Measurements from ENCODE around the gene MUC4.
"Not testable (repeated sequence)": the region's sequence is repeated elsewhere in the genome, so short reads cannot be mapped to it uniquely, and the experiment has no call there.

Gene MUC4

DNA sequence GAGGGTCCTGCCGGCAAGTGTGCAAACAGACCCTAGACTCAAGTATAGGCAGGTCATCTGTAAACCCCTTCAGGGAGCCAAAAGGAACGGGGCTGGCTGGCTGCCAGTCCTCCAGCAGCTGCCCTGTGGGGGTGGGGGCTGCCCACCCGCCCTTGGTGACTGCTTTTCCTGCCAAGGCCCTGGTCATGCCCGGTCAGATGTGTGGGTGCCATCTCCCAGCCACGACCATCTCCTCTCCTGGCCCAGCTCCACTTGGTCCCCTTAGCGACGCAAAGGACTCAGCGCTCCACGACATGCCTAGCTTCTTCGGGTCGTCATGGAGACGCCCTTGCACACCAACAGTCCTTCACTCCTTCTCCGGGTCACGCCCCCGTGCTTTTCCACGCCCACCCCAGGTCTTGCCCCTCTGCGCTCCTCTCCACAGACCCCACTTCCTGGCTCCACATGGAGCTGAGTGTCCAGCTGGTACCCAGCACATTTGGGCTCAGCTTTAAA lies 2.4 kb downstream of the MUC4 start:
- no peak for DNase-seq

DNA sequence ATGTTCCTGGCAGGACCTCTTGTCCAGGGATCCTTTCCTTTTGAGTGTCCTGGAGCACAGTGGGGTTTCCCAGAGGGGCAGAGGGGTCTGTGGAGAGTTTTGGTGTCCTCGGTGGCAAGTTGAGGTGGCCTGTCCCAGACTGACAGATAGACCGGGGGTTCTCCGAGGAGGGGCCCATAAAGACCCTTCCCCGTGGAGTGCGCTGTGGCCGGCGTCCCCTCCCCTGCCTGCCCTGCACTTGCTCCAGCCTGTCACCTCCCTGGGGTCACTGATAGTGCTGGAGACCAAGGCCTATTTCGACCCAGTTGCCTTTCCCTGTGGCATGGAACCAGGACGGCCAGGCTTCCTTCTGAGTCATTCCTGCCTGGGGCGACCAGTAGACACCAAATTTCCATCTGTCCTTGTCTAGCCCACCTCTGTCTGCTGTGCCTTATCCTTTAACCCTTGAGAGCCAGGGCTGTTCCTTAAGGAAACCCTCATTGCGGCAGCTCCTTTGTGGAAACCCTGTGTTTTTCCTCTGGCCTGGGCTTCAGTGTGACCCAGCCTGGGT lies 2.9 kb downstream of the MUC4 start:
- no peak for DNase-seq

DNA sequence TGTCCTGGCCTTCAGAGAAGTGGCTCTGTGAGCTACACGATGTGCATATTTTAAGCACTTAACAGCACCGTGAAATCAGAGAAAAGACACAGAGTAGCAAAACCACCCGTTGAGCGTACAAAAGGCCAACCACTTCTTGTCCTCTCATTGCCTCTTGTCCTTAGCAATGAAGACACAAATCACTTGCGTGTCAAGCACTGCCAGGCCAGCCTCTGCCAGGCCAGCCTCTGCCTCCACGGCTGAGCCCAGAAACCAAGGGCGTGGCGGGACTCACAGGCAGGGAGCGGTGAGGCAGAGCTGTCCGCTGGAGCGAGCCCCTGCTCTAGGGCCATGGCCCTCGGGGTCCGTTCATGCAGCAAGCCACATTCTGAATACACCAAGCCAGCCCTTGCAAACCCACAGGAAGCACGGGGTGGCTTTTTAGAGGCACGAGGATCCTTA lies 4.0 kb downstream of the MUC4 start:
- DNase-seq = no peak

DNA sequence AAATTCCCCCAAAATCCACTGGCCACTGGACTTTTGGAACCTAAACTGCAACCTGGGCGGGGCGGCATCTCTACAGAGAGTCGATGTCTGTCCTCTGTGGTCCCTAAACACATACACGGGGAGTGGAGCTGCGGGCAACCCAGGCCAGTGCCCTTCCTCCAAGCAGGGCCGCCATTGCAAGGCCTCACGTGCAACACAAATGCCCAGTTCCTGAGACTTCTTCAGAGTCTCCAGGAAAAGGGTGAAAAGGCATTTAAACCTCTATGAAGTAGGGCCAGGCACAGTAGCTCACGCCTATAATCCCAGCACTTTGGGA lies 4.9 kb downstream of the MUC4 start:
- no peak for DNase-seq

DNA sequence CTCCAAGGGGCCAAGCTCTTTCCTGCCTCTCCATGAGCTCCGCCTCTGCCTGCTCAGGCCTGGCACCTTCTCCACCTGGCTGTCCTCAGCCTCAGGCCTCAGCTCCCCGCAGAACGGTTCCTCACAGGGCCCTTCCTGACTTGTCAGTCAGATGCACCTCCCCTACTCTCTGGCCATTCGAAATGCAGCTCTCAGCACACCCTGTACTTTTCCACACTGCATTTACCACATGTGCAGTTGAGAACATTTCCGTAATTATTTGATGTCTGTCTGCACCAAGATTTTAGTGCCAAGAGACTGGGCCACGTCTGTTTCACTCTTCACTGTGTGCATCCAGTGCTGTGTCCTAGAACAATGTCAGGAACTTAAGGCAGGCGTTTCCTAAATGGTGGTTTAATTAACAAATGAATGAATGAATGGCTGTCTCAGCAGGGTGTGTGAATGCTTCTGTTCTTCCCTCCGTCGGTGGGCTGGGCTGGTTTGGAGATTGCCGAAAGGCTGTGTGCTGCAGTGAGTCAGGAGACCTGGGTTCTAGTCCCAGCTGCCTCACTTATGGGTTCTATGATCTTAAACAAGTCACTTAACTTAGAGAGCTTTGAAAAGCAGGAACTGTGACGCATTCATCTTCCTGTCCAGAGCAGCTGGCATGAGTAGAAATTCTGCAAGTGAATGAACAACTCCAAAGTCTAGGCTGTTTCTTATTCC lies 5.4 kb downstream of the MUC4 start:
- DNase-seq = no peak

DNA sequence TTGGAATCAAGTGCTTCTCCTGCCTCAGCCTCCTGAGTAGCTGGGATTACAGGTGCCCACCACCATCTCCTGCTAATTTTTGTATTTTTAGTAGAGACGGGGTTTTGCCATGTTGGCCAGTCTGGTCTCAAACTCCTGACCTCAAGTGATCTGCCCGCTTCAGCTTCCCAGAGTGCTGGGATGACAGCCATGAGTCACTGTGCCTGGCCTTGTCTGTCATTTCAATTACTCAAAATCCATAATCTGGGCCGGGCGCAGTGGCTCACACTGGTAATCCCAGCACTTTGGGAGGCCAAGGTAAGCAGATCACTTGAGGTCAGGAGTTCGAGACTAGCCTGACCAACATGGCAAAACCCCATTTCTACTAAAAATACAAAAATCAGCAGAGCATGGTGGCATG lies 6.1 kb downstream of the MUC4 start:
- not testable (repeated sequence) for DNase-seq

DNA sequence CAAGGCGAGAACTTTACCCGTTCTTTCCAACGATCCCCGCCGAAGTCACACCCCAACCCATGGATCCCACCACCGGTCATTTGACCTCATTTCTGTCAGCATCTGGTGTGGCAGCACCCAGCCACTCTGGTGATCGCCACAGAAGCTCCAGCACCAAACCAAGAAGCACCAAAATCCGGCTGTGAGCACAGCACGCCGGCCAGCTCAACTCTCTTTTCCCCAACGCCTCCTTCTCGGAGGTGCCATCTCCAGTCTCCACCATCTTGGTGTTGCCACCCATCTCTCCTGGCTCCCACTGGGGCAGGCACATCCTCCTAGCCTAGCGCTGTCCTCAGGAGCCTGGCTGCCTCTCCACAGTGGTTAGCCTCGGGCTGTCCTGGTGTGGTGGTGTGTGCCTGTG lies 6.5 kb downstream of the MUC4 start:
- no peak for DNase-seq

DNA sequence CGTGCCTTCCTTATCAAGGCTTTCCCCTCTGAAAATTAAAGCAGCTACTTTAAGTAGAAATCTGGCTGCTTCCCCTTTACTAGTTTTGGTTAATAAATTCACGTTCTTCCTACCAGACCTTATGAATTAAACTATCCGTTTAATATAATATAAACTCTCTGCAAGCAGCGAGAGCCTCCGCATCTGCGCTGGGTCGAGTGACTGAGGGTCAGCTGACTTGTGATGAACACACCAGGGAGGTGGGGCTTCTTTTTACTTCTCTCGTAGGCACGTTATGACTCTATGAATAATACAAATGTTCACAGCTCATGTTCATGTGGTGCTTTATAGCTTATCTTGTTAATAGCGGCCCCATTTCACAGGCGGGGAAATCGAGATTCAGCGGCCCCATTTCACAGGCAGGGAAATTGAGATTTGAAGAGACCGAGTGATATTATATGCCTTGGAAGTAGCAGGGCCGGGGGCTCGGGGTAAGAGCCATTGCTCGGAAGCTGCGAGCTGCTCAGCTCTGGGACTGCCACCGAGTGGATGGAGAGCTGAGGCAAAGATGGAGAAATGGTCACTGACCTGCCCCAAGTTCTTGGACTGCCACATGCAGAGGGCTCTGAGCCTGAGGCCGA lies 8.3 kb downstream of the MUC4 start:
- DNase-seq = no peak

DNA sequence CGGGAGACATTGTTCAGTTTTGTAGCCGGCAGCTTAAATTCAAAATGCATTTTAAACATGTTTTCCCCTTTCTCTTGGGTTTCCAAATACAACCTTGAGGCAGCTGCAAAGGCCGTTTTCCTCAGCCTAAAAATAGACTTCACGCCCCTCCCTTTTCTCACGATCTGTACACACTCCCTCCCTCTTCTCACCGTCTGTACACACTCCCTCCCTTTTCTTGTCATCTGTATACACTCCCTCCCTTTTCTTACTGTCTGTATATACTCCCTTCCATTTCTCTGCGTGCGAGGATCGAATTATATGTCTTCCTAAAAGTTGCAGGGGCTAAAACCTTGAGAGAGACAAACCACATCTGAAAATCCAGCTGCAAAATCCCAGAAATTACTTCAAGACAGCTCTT lies 8.9 kb downstream of the MUC4 start:
- DNase-seq = no peak

DNA sequence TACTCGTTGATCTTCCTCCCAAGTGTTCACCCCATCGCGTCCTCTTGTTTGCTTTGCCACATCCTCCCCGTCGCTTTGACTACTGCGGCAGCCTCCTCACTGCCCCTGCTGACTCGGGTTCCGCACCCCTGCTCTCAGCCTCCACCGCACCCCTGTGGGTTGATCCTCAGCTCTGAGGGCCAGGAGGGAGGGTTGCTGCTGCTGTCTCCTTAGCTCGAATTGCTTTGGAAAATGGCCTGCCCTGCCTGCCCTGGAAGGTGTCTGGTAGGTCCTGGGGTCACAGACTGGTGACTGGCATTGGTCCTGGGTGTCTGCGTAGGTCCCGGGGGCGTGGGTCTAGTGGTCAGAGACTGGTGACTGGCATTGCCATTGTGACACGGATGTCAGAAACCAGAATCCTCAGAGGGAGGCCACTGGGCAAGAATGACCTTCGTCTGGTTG lies 9.4 kb downstream of the MUC4 start:
- DNase-seq = peak; percentile 6

DNA sequence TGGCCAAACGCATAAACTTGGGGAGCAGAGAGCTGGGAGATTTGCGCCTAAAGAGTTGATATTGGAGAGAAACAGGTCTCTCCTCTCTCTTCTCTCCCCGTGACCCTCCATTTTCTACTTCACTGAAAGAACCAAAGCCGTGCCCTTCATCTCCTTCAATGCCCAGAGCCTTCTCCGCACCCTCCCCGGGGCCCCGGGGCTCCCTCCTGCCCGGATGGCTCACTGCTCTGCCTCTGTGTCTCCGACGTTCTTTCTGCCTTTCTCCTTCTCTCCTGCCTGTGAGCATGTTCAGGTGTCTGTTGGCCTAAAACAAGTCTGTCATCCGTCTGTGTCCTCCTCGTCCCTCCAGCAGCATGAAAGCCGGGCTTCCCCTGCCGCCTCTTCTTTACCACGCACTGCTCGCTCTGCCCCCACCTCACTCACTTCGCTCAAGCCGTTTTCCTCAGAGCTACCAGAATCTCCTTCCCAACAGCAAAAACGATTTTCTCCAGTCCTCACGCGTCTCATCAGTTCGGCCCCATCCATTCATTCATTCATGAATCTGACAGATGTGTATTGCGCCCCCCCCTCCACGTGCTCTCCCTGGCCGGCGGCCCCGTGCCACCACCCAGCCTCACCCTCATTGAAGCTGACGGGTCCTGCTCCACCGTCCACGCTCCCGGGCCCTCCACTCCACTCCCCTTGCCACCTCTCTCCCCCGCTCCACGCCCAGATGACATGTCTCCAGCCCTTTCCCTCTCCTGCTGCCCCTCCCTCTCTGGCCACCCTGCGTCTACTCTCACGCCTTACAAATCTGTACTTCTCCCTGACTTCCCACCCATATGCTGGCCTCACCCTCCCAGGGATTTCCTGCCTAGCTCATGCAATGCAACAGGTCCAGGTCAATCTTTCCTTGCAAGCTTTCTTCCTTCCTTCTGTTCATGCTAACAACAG lies 10.2 kb downstream of the MUC4 start:
- DNase-seq = no peak

DNA sequence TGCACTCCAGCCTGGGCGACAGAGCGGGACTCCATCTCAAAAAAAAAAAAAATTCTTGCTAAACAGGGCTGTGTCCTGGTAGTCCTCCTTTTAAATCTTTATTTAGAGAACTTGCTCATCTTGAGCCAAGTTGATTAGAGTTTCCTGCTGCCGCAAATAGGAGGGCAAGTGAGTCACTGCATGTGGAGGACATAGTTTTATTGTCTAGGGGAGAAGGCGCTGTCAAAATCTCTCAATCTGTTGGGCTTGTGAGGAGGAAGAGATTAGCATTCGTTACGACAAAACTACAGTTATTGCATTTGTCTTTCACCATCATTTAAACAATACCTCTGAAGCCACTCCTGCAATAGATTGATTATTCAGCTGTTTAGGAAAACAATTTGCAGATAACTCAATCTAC lies 11.5 kb downstream of the MUC4 start:
- DNase-seq = no peak

DNA sequence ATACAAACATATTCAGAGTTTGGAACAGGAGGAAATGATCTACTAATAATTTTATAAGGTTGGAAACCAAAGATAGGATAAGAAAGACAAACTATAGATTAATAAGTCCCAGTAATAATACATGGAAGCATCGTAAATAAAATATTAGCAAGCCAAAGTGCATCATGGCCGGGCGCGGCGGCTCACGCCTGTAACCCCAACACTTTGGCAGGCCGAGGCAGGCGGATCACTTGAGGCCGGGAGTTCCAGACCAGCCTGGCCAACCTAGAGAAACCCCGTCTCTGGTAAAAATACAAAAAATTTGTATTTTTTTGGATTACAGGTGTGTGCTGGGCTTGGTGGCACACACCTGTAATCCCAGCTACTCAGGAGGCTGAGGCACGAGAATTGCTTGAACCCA lies 14.9 kb downstream of the MUC4 start:
- no peak for DNase-seq

DNA sequence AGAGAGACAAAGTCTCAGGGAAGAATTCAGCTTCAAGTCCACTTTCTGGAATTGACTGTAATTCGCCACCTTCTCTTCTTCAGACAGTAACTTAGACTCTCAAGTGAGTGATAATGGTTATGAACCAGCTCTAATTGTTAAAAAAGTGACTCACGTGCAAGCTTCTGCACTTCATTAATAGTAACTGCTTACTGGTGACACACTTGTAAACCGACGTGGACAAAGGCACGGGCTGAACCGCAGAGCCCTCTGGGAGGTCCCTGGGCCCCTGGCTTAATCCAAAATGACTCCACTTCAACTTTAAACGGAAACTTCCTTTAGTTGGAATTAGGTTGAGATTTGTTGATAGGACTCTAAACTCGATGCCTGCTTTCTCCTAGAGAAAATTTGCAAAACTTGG lies 17.0 kb downstream of the MUC4 start:
- DNase-seq = no peak

DNA sequence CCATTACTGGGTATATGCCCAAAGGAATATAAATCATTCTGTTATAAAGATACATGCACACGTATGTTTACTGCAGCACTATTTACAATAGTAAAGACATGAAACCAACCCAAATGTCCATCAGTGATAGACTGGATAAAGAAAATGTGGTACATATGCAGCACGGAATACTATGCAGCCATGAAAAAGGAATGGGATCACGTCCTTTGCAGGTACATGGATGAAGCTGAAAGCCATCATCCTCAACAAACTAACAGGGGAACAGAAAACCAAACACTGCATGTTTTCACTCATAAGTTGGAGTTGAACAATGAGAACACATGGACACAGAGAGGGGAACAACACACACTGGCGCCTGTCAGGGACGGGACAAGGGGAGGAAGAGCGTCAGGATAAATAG lies 19.1 kb downstream of the MUC4 start:
- not testable (repeated sequence) for DNase-seq

DNA sequence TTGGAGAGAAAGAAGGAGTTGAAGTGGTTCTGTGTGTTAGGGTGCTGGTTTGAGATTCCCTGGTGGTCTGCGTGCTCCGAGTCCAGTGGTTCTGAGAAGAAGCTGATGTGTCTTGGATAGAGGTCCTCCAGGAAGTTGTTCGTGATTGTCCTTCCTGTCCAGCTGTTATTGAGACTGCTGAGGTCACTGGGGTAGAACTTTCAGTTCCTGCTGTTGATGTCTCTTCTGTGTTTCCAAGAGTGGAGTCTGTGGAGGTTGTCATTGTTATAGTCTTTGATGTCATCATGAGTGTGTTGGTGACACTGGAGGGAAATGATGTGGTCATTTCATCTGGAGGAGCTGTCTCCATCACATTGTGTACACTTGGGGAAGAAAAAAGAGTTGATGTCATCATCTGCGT lies 20.8 kb downstream of the MUC4 start:
- no peak for DNase-seq

DNA sequence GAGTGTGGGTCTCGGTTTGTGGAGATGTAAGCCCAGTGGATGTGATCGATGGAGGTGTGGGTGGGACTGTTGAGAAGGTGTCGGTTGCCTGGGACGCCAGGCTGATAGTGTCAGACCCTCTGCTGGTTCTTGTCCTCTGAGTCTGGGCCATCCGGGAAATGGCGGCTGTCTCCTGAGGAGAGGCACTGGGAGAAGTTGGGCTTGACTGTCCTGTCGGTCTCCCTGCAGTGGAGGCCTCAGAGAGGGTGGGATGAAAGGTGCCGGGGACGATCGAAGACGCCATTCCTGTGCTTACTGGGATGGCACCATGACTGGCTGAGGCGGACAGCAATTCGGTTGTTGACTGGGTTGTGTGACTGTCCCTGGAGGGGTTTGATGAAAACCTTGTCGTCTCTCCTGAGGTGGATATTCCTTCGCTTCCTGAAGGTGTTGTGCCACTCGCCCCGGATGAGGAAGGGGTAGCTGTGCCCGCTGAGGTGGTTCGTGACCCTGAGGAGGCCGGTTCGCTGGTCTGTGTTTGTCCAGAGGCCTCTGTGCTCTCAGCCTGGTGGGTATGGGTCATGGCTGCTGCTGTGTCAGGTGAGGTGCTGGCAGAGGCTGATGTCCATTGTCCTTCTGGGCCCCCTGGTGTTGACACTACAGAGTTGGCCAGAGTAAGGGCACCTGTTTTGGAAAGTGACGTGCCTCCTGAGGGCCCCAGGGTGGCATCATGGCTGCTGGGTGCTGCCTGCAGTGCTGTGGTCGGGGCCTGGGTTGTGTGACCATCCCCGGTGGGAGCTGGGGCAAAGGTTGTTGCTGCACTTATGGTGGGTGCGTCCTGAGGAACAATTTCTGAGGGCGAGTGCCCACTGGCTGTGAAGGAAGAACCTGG lies 22.8 kb downstream of the MUC4 start:
- no peak for DNase-seq

DNA sequence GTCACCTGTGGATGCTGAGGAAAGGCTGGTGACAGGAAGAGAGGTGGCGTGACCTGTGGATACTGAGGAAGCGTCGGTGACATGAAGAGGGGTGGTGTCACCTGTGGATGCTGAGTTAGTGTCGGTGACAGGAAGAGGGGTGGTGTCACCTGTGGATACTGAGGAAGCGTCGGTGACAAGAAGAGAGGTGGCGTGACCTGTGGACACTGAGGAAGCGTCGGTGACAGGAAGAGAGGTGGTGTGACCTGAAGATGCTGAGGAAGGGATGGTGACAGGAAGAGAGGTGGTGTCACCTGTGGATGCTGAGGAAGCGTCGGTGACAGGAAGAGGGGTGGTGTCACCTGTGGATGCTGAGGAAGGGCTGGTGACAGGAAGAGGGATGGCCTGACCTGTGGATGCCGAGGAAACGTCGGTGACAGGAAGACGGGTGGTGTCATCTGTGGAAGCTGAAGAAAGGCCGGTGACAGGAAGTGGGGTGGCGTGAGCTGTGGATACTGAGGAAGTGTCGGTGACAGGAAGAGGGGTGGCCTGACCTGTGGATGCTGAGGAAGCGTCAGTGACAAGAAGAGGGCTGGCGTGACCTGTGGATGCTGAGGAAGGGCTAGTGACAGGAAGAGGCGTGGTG lies 25.8 kb downstream of the MUC4 start:
- DNase-seq = not testable (repeated sequence)

DNA sequence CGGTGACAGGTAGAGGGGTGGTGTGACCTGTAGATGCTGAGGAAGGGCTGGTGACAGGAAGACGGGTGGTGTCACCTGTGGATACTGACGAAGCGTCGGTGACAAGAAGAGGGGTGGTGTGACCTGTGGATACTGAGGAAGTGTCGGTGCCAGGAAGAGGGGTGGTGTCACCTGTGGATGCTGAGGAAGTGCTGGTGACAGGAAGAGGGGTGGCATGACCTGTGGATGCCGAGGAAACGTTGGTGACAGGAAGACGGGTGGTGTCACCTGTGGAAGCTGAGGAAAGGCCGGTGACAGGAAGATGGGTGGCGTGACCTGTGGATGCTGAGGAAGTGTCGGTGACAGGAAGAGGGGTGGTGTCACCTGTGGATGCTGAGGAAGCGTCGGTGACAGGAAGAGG lies 27.7 kb downstream of the MUC4 start:
- not testable (repeated sequence) for DNase-seq

DNA sequence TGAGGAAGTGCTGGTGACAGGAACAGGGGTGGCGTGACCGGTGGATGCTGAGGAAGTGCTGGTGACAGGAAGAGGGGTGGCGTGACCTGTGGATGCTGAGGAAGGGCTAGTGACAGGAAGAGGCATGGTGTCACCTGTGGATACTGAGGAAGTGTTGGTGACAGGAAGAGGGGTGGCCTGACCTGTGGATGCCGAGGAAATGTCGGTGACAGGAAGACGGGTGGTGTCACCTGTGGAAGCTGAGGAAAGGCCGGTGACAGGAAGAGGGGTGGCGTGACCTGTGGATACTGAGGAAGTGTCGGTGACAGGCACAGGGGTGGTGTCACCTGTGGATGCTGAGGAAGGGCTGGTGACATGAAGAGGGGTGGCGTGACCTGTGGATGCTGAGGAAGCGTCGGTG lies 30.5 kb downstream of the MUC4 start:
- not testable (repeated sequence) for DNase-seq

DNA sequence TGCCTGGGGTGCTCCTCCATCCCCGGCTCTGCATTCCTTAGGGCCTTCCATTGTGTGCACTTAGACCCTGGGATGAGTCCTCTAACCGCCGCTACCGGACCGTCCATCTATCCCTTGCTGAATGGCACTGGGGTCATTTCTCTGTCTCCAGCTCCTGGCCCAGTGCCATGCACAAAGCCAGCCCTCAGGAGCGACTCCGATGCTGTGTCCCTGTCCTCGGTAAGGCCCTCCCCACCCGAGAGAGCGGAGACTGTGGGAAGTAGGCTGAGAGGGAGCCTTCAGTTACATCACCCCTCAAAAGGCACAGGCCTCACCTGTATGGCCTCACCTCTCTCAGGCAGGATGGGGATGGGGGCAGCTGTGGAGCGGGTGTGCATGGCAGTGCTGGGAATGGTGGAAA lies 33.8 kb downstream of the MUC4 start:
- no peak for DNase-seq

DNA sequence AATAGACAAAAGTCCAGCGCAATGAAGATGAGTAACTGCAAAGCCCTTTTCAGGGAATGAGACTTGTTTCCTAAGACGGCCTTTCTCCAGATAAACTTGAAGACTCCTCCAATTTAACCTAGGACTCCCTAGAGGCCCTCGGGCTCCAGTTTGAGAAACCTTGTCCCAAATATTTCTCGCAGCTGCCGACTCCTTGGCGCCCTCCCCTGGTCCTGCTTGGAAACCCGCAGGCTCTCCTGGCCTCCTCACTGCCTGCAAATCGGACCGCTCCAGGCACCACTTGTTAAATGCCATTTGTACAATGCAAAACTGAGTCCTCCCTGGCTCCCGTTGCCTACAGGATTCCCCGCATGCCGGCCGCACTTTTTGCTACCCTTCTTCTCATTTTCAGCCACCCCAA lies 36.8 kb downstream of the MUC4 start:
- no peak for DNase-seq

All from stimulated activated naive CD4-positive, alpha-beta T cell treated with Interleukin-2 at 50 U/mL for 16 hours (primary cell).